Measurements from ENCODE around the gene LRRC71. TPM values are rescaled to one million over a fixed set of nuclear protein-coding genes. Genes with fewer than 3 reads are reported as not detected.
A peak's percentile ranks its signal among the peaks of the same experiment; 100 is the strongest.

The LRRC71 gene
- total RNA-seq, 1 donor from 2014 or later = not detected

GRCh38 chr1:156947127-156947526, 26.7 kb downstream of the LRRC71 start:
- H3K36me3 Mint-ChIP-seq (ENCODE audit: low read depth) = peaks cover 40% of the 10 kb centered on the region
- no peaks in the 10 kb centered on the region for H3K27me3 Mint-ChIP-seq (ENCODE audit: low read depth)
- H3K9me3 Mint-ChIP-seq = no peaks in the 10 kb centered on the region
- no peaks in the 10 kb centered on the region for H3K4me1 Mint-ChIP-seq
- no peak overlapping the region for H3K4me3 Mint-ChIP-seq
- no peak for DNase-seq (ENCODE audit: low read depth, low spot score)
- TF ChIP-seq CTCF (conservative IDR thresholded peaks at IDR 0.05) = no peak
- H3K27ac Mint-ChIP-seq (ENCODE audit: unreplicated experiment) = no peak overlapping the region

DNA sequence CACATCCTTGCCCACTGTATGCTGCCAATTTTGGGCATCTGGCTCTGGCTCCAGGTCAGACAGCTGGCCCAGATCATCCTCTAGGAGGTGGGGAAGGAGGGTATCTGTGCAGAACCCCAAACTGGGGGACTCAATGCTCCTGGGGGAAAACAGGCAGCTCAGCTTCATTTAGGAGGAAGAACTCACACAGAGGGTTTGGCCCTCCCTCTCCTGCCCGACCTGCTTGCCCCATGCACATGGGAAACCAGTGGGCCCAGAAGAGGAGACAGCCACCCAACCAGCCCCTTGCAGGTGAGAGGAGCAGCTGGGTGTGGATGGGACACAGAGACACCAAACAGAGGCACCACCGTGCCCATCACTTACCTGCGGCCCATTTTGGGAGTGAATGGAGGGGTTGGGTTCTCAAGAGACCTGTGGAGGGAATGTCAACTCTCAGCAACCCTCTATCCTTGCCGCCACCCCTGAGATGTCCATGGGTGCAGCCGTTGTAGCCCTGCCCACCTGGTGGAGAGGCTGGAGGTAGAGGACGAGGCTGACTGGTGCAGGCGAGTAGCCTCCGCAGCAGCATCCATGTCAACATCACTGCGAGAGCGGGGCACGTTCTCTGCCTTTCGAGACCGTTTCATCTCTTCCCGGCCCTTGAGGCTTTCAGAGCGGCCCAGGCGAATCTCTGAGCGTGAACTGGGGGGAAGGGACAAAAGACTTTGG, 27.5 kb downstream of the LRRC71 start:
- no peak for DNase-seq (ENCODE audit: low read depth, low spot score)
- no peak for TF ChIP-seq CTCF (conservative IDR thresholded peaks at IDR 0.05)
- H3K36me3 Mint-ChIP-seq (ENCODE audit: low read depth) = peaks cover 37% of the 10 kb centered on the region
- no peak overlapping the region for H3K4me3 Mint-ChIP-seq
- no peak overlapping the region for H3K27ac Mint-ChIP-seq (ENCODE audit: unreplicated experiment)
- no peaks in the 10 kb centered on the region for H3K9me3 Mint-ChIP-seq
- no peaks in the 10 kb centered on the region for H3K4me1 Mint-ChIP-seq
- no peaks in the 10 kb centered on the region for H3K27me3 Mint-ChIP-seq (ENCODE audit: low read depth)

GRCh38 chr1:156948708-156949107, 28.3 kb downstream of the LRRC71 start:
- no peaks in the 10 kb centered on the region for H3K9me3 Mint-ChIP-seq
- H3K4me3 Mint-ChIP-seq = no peak overlapping the region
- peak; percentile 40 for TF ChIP-seq CTCF (conservative IDR thresholded peaks at IDR 0.05)
- H3K27ac Mint-ChIP-seq (ENCODE audit: unreplicated experiment) = no peak overlapping the region
- peaks cover 32% of the 10 kb centered on the region for H3K36me3 Mint-ChIP-seq (ENCODE audit: low read depth)
- no peaks in the 10 kb centered on the region for H3K27me3 Mint-ChIP-seq (ENCODE audit: low read depth)
- no peaks in the 10 kb centered on the region for H3K4me1 Mint-ChIP-seq
- no peak for DNase-seq (ENCODE audit: low read depth, low spot score)

GRCh38 chr1:156949127-156949526, 28.7 kb downstream of the LRRC71 start:
- peaks cover 32% of the 10 kb centered on the region for H3K36me3 Mint-ChIP-seq (ENCODE audit: low read depth)

DNA sequence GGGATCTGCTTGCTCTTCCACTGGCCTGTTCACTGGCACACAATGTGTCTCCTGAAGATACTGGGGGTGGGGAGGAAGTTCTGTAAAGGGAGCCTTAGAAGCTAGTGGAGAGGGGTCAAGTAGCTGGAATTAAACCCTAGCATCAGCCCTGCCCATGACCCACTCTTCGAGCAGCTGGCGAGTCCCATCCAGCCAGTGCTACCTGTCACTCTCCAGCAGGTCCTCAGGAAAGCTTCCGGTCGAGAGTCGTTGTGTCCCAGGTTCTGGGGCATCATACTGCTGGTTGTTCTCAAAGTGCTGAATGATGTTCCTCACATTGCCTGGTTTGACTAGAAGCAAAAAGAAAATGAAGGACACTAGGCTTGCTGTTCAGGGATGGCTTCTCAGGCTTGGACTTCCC, 30.9 kb downstream of the LRRC71 start:
- H3K36me3 Mint-ChIP-seq (ENCODE audit: low read depth) = peaks cover 24% of the 10 kb centered on the region
- H3K4me1 Mint-ChIP-seq = no peaks in the 10 kb centered on the region
- H3K27me3 Mint-ChIP-seq (ENCODE audit: low read depth) = no peaks in the 10 kb centered on the region
- no peaks in the 10 kb centered on the region for H3K9me3 Mint-ChIP-seq
- H3K4me3 Mint-ChIP-seq = no peak overlapping the region
- no peak overlapping the region for H3K27ac Mint-ChIP-seq (ENCODE audit: unreplicated experiment)
- TF ChIP-seq CTCF (conservative IDR thresholded peaks at IDR 0.05) = no peak
- DNase-seq (ENCODE audit: low read depth, low spot score) = no peak

More at GRCh38 chr1:156949127-156949526, 28.7 kb downstream of the LRRC71 start:
- H3K4me1 Mint-ChIP-seq = no peaks in the 10 kb centered on the region
- H3K27ac Mint-ChIP-seq (ENCODE audit: unreplicated experiment) = no peak overlapping the region
- H3K27me3 Mint-ChIP-seq (ENCODE audit: low read depth) = no peaks in the 10 kb centered on the region
- H3K9me3 Mint-ChIP-seq = no peaks in the 10 kb centered on the region
- DNase-seq (ENCODE audit: low read depth, low spot score) = no peak
- no peak for TF ChIP-seq CTCF (conservative IDR thresholded peaks at IDR 0.05)
- H3K4me3 Mint-ChIP-seq = no peak overlapping the region

Data from neural crest cell (in vitro differentiated cells).